ENCODE measurements around the gene RAD54L2. TPM values are rescaled to one million over a fixed set of nuclear protein-coding genes. Genes with fewer than 3 reads are reported as not detected.

RAD54L2 gene
- total and polyA plus RNA-seq, 2 of the 4 experiments (the other 2 are of a cell fraction), result 6.8 to 24.2 TPM

GRCh38 chr3:51547274-51547673 lies 8.8 kb downstream of the RAD54L2 start:
- Histone ChIP-seq H3K56ac (ENCODE audit: extremely low read depth, insufficient read depth, low read length) (no peak overlapping the region), H3K14ac (replicated peaks; ENCODE audit: low read depth, low read length) (no peak overlapping the region), H2AFZ (replicated peaks; ENCODE audit: low read length, poor library complexity) (no peak overlapping the region), H2BK5ac (ENCODE audit: low read depth, low read length, poor library complexity, severe bottlenecking) (no peak overlapping the region), H3K9me3 (ENCODE audit: control insufficient read depth, insufficient read depth, low read length) (no peaks in the 10 kb centered on the region), H3K4me3 (ENCODE audit: insufficient read depth, low read depth, low read length) (no peak overlapping the region), H3K79me1 (ENCODE audit: low read depth in 1 of 2, low read length in 2 of 2) (peaks cover 35 to 39% of the 10 kb centered on the region in 2 experiments), H4K91ac (ENCODE audit: insufficient read depth, low read depth, low read length) (no peak overlapping the region), H3K18ac (ENCODE audit: low read depth, low read length) (no peak overlapping the region), H4K5ac (ENCODE audit: low read depth, low read length) (no peak overlapping the region), H3K36me3 (ENCODE audit: control insufficient read depth, insufficient read depth, low read length) (peaks cover 17% of the 10 kb centered on the region), H3K9me1 (ENCODE audit: insufficient read depth, low read length) (no peaks in the 10 kb centered on the region; the same call in 1 of the 2 replicates), H3K23ac (ENCODE audit: low read depth, low read length) (no peak overlapping the region), H3K27ac (ENCODE audit: insufficient read depth, low read length) (no peak overlapping the region), H2AK9ac (replicated peaks; ENCODE audit: low read depth, low read length, poor library complexity) (no peak overlapping the region), H3K4ac (ENCODE audit: low read depth, low read length) (no peak overlapping the region), H3K4me1 (ENCODE audit: control insufficient read depth, insufficient read depth, low read length) (no peaks in the 10 kb centered on the region), H2BK15ac (ENCODE audit: low read depth, low read length) (no peak overlapping the region), H3K4me2 (ENCODE audit: low read depth, low read length) (no peak overlapping the region), H3K9ac (ENCODE audit: low read depth, low read length) (no peak overlapping the region), H4K20me1 (ENCODE audit: insufficient read depth, low read length) (peaks cover 9% of the 10 kb centered on the region), H2BK120ac (ENCODE audit: low read depth, low read length) (no peak overlapping the region), H3K27me3 (ENCODE audit: control insufficient read depth, insufficient read depth, low read length) (no peaks in the 10 kb centered on the region), H4K8ac (ENCODE audit: low read depth in 2 of 2, low read length in 2 of 2) (no peak overlapping the region), H2BK20ac (ENCODE audit: low read depth, low read length) (no peak overlapping the region), H2AK5ac (ENCODE audit: low read depth, low read length) (no peak overlapping the region)
- ATAC-seq (ENCODE audit: low read depth) (no peak), DNase-seq (no peak)
- intact Hi-C loops (cut with micrococcal nuclease), result loop anchor here (1.0 kb wide), 1 partner anchor 8 kb away; no protein-coding TSS in a partner anchor
- no CpG with 5 or more reads among the region's 6 CpGs for WGBS, 2 experiments (ENCODE audit: extremely low coverage in 2 of 2, insufficient read length in 1 of 2)
- in situ Hi-C loops (cut with MboI; ENCODE audit: low sequenced_read_pairs), result no loop called here
- TF ChIP-seq BHLHE40 (IDR thresholded peaks at IDR 0.05; ENCODE audit: low read depth, low read length) (no peak), MAZ (IDR thresholded peaks at IDR 0.05; ENCODE audit: borderline replicate concordance, low read depth, low read length) (no peak), MAFK (IDR thresholded peaks at IDR 0.05; ENCODE audit: low read depth, low read length) (no peak), RFX5 (IDR thresholded peaks at IDR 0.05; ENCODE audit: low read depth, low read length) (no peak), NFE2L2 (IDR thresholded peaks at IDR 0.05; ENCODE audit: low read depth, low read length) (no peak), ELK1 (IDR thresholded peaks at IDR 0.05; ENCODE audit: borderline replicate concordance, low read depth, low read length) (no peak), CEBPB (IDR thresholded peaks at IDR 0.05; ENCODE audit: low read depth, low read length) (no peak), USF2 (IDR thresholded peaks at IDR 0.05; ENCODE audit: low read depth, low read length) (no peak), RAD21 (IDR thresholded peaks at IDR 0.05; ENCODE audit: low read length) (no peak), MXI1 (IDR thresholded peaks at IDR 0.05; ENCODE audit: borderline replicate concordance, low read depth, low read length) (no peak), RCOR1 (IDR thresholded peaks at IDR 0.05; ENCODE audit: insufficient replicate concordance, low read length) (no peak), POLR2A (IDR thresholded peaks at IDR 0.05; ENCODE audit: low read depth, low read length) (no peak), FOS (IDR thresholded peaks at IDR 0.05; ENCODE audit: low read depth, low read length) (no peak), CTCF (conservative IDR thresholded peaks at IDR 0.05; ENCODE audit: low read depth, low read length) (no peak), SMC3 (IDR thresholded peaks at IDR 0.05; ENCODE audit: low read depth, low read length) (no peak), CHD1 (IDR thresholded peaks at IDR 0.05; ENCODE audit: low read depth, low read length) (no peak)
- CTCF ChIA-PET, result no interaction called here
- BruUV-seq (replicated peaks), result no TSS peak
- dilution Hi-C loops (cut with HindIII; ENCODE audit: low sequenced_read_pairs, unreplicated experiment), result no loop called here
- POLR2A ChIA-PET (ENCODE audit: unreplicated experiment), result interaction anchor here (0.6 kb wide), 2 partner anchors 73 to 1214 kb away, joined by 5 to 16 read pairs; no protein-coding TSS in a partner anchor
